GM12801 (cell line): Measurements from ENCODE around the gene PROSER3.

ENCODE experiments used
- TF ChIP-seq, protein P1 (sequence below): IDR thresholded peaks from one replicate; pipeline ENCODE4 v1.5.1; 2011; ENCODE audit warnings: control low read depth; ENCODE audit not compliant: insufficient read length; ENCODE audit errors: extremely low read depth

Gene PROSER3

DNA sequence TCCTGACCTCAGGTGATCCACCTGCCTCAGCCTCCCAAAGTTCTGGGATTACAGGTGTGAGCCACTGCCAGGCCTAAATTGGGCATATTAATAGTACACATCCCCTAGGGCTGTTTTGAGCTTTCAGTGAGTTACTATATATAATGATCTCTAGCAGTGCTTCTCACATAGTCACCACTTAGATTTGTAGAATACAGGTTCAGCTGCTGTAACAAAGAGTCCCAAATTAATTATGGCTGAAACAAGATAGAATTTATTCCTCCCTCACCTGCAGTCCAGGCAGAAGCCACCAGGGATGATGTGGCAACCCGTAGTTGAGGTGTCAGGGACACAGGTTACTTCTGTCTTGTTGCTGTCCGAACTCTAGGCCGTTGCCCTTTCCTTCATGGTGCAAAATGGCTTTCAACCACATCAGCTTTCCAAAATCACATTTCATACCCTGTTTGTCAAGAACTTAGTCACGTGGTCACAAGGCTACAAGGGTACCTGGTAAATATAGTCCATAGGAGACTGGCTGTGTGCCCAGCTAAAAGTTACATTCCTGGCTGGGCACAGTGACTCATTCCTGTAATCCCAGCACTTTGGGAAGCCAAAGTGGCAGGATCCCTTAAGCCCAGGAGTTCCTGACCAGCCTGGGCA lies 2.9 kb downstream of the PROSER3 start:
- TF ChIP-seq, protein P1, sequence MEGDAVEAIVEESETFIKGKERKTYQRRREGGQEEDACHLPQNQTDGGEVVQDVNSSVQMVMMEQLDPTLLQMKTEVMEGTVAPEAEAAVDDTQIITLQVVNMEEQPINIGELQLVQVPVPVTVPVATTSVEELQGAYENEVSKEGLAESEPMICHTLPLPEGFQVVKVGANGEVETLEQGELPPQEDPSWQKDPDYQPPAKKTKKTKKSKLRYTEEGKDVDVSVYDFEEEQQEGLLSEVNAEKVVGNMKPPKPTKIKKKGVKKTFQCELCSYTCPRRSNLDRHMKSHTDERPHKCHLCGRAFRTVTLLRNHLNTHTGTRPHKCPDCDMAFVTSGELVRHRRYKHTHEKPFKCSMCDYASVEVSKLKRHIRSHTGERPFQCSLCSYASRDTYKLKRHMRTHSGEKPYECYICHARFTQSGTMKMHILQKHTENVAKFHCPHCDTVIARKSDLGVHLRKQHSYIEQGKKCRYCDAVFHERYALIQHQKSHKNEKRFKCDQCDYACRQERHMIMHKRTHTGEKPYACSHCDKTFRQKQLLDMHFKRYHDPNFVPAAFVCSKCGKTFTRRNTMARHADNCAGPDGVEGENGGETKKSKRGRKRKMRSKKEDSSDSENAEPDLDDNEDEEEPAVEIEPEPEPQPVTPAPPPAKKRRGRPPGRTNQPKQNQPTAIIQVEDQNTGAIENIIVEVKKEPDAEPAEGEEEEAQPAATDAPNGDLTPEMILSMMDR: no peak

DNA sequence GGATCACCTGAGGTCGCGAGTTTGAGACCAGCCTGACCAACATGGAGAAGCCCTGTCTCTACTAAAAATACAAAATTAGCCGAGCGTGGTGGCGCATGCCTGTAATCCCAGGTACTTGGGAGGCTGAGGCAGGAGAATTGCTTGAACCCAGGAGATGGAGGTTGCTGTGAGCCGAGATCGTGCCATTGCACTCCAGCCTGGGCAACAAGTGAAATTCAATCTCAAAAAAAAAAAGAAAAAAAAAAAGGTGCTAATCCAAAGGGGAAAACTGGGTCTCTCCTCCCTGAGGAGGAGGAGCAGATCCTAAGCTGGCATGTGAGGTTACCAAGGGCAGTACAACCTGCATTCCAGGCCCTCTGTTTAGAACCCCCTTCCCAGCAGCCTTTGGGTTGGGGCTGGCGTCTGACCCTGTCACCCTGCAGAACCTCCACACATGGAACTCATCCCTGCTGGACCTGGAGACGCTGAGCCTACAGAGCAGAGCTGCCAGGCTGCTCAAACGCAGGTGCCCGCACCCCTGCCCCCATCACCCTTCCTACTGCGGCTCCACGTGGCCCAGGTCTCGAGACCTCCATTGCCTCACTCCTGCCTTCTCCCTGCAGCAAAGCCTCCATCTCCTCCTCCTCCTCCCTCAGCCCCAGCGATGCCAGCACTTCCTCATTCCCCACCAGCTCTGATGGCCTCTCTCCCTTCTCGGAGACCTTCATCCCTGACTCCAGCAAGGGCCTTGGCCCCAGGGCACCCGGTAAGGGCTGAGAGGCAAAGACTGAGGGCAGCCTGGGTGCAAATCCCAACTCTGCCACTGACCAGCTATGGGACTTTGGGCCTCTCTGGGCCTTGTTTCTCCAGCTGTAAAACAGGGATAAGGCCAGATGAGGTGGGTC lies 6.7 kb downstream of the PROSER3 start:
- TF ChIP-seq, protein P1: no peak

DNA sequence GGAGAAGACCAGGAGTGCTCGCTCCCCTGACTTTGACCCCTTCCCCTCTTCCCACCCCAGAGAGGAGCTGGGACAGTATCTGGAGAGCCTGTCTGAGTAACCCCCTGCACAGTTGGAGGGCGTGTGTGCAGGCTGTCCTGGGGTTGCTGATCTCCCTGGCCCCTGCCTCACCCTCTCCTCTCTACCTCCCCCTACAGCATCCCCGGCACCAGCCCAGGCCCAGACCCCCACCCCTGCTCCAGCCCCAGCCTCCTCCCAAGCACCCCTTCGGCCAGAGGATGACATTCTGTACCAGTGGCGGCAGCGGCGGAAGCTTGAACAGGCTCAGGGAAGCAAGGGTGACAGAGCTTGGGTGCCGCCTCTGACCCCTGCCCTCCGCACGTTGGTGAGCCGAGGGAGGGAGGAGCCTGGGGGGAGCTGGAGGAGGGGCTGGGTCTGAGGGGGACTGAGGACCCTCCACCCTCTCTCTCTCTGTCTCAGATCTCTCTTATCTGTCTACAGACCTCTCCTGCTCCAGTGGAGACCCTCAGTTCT lies 8.7 kb downstream of the PROSER3 start:
- TF ChIP-seq, protein P1: no peak

DNA sequence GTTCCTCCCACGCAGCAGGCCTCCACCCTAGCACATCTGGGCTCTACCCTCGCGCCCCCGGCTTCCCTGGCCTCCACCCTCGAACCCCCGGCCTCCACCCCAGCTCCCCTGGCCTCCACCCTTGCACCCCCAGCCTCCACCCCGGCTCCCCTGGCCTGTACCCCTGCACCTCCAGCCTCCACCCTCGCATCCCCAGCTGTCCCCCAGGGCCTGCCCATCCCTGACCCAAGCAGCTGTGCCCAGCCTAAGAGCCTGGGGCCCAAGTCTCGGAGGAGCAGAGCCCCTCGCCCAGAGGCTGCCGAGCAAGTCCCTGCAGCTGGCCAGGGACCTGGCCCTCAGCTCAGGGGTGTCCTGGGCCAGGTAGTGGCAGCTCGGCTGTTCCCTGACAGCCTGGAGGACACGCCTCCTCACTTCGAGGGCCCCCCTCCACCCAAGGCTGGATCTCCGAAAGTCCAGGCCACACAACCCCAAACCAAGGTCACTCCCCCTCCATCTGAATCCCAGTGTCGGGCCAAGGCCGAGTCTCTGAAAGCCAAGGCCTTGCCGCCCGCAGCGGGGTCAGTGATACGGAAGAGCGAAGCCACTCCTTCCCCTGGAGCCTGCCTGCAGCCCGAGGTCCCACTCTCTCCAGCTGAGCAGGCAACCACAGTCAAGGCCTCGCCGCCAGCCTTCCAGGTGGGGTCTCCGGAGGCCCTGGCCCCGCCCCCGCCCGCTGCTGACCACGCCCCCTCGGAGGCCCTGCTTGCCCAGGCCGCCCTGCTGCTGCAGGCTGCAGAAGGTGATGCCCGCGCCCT lies 9.5 kb downstream of the PROSER3 start:
- TF ChIP-seq, protein P1: no peak

DNA sequence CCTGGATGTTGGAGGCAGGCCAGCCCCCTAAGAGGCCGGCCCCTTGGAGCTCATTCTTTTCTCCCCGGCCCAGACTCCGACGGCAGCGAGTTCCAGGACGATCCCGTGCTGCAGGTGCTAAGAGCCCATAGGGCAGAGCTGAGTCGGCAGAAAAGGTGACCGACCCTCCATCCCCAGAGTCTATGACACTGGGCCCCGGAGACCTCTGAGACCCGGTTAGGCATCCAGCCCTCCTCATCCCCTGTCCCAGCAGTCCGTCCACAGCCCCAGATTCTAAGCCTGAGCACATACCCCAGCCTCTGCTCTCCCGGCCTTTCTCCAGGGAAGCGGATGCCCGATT lies 10.1 kb downstream of the PROSER3 start:
- TF ChIP-seq, protein P1: no peak

DNA sequence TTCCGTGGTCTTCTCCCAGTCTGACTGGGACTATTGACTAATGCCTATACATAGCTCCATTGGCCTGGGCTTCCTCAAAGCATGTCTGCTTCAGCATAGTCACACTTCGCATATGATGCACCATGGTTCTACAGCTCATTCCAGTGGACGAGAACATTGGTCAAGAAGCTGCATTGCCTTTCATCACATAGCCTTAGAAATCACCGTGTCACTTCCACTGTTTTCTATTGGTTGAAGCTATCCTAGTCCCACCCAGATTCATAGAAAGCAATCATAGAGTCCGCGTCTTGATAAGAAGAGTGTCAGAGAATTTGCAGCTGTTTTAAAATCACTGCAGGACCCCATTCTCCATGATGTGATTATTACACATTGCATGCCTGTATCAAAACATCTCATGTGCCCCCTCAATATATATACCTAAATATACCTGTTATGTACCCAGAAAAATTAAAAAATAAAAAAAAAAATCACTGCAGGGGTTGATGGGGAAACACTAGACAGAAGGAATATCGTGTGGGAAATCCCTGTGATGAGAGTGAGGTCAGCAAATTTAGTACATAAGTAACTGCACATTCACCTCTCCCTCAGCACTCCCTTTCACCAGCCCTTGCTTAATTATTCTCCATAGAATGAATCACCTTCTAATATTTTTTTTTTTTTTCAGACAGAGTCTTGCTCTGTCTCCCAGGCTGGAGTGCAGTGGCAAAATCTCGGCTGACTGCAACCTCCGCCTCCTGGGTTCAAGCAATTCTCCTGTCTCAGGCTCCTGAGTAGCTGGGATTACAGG lies 15.2 kb downstream of the PROSER3 start:
- TF ChIP-seq, protein P1: no peak
